ENCODE data around the gene FZR1. TPM values are rescaled to one million over a fixed set of nuclear protein-coding genes. Genes with fewer than 3 reads are reported as not detected.

Gene FZR1
- total RNA-seq, 1 donor from 2014 or later, result 63.2 TPM

DNA sequence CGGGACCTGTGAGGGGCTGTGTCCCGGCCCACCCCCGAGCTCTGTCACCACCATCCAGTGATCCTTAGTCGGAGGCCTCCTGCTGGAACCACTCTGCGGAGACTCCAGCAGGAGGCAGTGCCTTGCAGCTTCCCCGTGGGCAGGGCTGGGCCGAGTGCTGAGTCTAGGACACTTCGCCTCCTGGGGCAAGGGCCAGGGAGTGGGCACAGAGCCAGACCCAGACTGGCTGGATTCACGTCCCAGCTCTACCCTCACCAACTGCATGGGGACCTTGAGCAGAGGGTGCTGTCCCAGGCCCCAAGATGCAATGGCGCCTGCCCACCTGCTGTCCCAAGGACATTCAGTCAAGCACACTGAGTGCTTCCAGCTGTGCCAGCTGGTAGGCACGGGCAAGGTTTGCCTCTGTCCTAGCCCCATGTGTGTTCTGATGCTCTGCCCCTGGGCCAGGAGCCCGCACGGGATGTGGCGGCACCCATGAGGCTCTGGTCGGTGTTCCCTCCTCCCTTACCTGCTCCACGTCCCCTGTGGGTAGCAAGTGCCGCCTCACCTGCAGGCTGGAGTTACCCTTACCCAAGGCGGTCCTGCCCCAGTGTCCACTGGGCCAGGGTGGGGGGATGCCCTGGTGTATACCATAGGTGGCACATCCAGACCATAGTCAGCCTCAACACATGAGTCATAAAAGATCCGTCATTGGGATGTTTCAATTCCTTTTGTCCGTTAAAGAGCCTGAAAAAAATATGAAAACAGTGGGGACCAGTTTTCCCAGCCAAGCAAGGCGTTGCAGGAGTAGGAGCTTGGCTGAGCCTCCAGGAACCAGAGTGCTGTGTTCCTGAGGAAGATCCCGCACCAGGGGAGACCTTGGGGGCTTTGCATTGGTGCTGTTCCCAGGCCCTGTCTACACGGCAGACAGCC, 7.4 kb downstream of the FZR1 start:
- H3K9me3 Mint-ChIP-seq, result no peaks in the 10 kb centered on the region
- TF ChIP-seq, protein P1, sequence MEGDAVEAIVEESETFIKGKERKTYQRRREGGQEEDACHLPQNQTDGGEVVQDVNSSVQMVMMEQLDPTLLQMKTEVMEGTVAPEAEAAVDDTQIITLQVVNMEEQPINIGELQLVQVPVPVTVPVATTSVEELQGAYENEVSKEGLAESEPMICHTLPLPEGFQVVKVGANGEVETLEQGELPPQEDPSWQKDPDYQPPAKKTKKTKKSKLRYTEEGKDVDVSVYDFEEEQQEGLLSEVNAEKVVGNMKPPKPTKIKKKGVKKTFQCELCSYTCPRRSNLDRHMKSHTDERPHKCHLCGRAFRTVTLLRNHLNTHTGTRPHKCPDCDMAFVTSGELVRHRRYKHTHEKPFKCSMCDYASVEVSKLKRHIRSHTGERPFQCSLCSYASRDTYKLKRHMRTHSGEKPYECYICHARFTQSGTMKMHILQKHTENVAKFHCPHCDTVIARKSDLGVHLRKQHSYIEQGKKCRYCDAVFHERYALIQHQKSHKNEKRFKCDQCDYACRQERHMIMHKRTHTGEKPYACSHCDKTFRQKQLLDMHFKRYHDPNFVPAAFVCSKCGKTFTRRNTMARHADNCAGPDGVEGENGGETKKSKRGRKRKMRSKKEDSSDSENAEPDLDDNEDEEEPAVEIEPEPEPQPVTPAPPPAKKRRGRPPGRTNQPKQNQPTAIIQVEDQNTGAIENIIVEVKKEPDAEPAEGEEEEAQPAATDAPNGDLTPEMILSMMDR (conservative IDR thresholded peaks at IDR 0.05), result no peak
- H3K27me3 Mint-ChIP-seq, result no peaks in the 10 kb centered on the region
- no peak overlapping the region for H3K27ac Mint-ChIP-seq
- H3K36me3 Mint-ChIP-seq, result peaks cover 3% of the 10 kb centered on the region
- H3K4me1 Mint-ChIP-seq (ENCODE audit: unreplicated experiment), result peaks cover 8% of the 10 kb centered on the region
- no peak overlapping the region for H3K4me3 Mint-ChIP-seq
- DNase-seq (ENCODE audit: extremely low spot score, unreplicated experiment), result no peak

DNA sequence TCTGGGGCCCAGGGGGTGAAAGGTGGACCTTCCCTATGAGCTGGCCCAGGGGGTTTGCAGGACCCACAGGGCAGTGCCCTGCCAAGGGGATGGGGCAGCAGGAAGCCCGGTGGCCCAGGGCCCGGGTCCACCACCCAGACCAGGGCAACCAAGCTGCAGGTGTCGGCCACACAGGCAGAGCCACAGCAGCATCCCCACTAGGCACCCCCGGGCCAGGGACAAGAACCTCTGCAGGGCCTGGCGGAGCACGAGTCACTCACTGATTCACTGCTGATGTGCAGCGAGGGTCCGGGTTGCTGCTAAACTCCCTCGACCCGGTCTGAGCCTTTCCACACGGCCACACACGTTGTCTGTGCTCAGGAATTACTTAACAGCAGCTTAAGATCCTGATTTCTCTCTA, 8.8 kb downstream of the FZR1 start:
- no peaks in the 10 kb centered on the region for H3K4me1 Mint-ChIP-seq (ENCODE audit: unreplicated experiment)
- no peak overlapping the region for H3K27ac Mint-ChIP-seq
- TF ChIP-seq, protein P1 (conservative IDR thresholded peaks at IDR 0.05), result no peak
- no peaks in the 10 kb centered on the region for H3K36me3 Mint-ChIP-seq
- no peaks in the 10 kb centered on the region for H3K27me3 Mint-ChIP-seq
- H3K9me3 Mint-ChIP-seq, result no peaks in the 10 kb centered on the region
- no peak overlapping the region for H3K4me3 Mint-ChIP-seq
- no peak for DNase-seq (ENCODE audit: extremely low spot score, unreplicated experiment)

DNA sequence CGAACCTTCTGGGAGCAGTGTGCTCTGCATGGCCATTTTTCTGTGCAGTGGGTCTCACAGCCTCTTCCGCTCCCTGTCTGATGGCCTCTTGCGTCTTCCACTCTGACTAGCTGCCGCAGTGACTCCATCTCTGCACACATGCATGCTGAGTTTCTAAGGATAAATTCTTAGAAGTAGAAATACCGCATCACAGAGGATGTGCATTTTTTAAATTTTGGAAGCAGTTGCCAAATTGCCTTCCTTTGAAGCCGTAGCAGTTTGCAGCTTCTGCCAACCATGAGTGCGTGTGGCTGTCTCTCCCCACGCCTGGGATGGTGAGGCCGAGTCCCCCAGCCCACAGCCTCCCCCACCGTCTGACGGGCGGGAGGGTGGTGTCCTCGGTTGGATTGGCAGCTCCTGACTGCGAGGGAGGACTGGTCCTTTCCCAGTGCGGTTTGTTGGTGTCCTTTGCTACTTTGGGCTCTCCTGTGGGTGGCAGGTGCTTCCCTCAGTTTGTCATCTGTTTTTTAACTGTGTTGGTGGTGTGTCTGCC, 9.8 kb downstream of the FZR1 start:
- Mint-ChIP-seq H3K27ac (peak overlapping the region; percentile 37), H3K4me3 (no peak overlapping the region), H3K9me3 (no peaks in the 10 kb centered on the region), H3K4me1 (ENCODE audit: unreplicated experiment) (no peaks in the 10 kb centered on the region), H3K27me3 (no peaks in the 10 kb centered on the region), H3K36me3 (peaks cover 1% of the 10 kb centered on the region)
- DNase-seq (ENCODE audit: extremely low spot score, unreplicated experiment), result no peak
- TF ChIP-seq, protein P1 (conservative IDR thresholded peaks at IDR 0.05), result no peak

DNA sequence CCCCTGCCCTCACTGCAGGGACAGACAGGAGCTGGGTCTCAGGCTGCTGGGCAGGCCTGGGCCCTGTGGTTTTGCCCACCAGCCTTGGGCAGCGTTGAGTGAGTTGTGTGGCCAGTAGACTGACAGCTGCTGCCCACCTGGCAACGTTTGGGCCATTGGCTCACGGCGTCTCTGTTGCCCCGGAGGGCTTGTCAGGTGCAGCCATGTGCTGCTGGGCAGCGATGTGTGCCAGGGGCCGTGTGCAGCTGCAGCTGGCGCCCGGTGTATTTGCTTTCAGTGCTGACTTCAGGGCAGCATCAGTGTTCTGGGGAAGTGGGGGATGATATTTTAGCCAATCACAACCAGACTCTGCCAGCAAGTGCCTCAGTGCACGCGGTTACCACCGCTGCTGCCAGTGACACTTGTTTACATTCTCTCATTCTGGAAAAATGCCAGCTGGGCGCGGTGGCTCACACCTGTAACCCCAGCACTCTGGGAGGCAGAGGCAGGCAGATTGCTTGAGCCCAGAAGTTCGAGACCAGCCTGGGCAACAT, 10.6 kb downstream of the FZR1 start:
- no peaks in the 10 kb centered on the region for H3K4me1 Mint-ChIP-seq (ENCODE audit: unreplicated experiment)
- H3K9me3 Mint-ChIP-seq, result no peaks in the 10 kb centered on the region
- DNase-seq (ENCODE audit: extremely low spot score, unreplicated experiment), result peak; percentile 68
- no peak overlapping the region for H3K4me3 Mint-ChIP-seq
- H3K27me3 Mint-ChIP-seq, result no peaks in the 10 kb centered on the region
- H3K27ac Mint-ChIP-seq, result no peak overlapping the region
- H3K36me3 Mint-ChIP-seq, result peaks cover 5% of the 10 kb centered on the region
- TF ChIP-seq, protein P1 (conservative IDR thresholded peaks at IDR 0.05), result no peak

DNA sequence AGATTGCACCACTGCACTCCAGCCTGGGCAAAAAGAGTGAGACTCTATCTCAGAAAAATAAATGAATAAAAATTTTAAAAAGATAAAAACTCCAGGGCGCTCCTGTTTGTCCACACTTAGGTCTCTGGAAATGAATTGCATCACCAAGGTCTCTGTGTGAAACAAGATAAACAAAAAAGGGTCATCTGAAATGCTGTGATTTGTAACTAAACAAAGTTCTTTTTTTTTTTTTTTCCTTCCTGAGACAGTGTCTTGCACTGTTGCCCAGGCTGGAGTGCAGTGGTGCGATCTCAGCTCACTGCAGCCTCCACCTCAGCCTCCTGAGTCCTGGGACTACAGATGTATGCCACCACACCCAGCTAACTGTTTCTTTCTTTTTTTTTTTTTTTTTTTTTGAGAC, 11.5 kb downstream of the FZR1 start:
- Mint-ChIP-seq H3K4me1 (ENCODE audit: unreplicated experiment) (no peaks in the 10 kb centered on the region), H3K27ac (no peak overlapping the region), H3K36me3 (peaks cover 5% of the 10 kb centered on the region), H3K9me3 (no peaks in the 10 kb centered on the region), H3K27me3 (no peaks in the 10 kb centered on the region), H3K4me3 (no peak overlapping the region)
- no peak for DNase-seq (ENCODE audit: extremely low spot score, unreplicated experiment)
- TF ChIP-seq, protein P1 (conservative IDR thresholded peaks at IDR 0.05), result no peak

All from type B pancreatic cell (in vitro differentiated cells).